PC-3 (cell line): Measurements from ENCODE around the gene VWA1. TPM values are rescaled to one million over a fixed set of nuclear protein-coding genes. Genes with fewer than 3 reads are reported as not detected.

Experiments used
- ATAC-seq: fragments of 200-7000 bp; cut with Tn5 transposase; 2 replicates; pipeline ENCODE4 v1.9.1; 2020; ENCODE audit warnings: mild to moderate bottlenecking, moderate library complexity
- BruUV-seq: library from RNA; stranded (reverse); fragments of 400-500 nt; replicated peaks from 2 replicates; lab custom pipeline; 2021; lab: Mats Ljungman, UMichigan
- CTCF ChIA-PET: fragments of 300-600 bp; sonication (Branson Sonifier 250); formaldehyde crosslinking; loops from one replicate; lab custom pipeline; 2022; ENCODE audit warnings: antibody characterized with exemption; lab: Charles Lee
- POLR2A ChIA-PET: fragments of 300-600 bp; sonication (Branson Sonifier 250); formaldehyde crosslinking; loops from one replicate; lab custom pipeline; 2022; ENCODE audit warnings: antibody characterized with exemption; ENCODE audit not compliant: unreplicated experiment; lab: Charles Lee
- DNase-seq: peaks from one replicate; pipeline ENCODE4 v3.0.0-alpha.2; 2015
- H2AFZ ChIP-seq: fragments of 300-600 bp; sonication (generic); 2 replicates; pipeline ENCODE4 v1.6.0; 2016; ENCODE audit warnings: antibody characterized with exemption, low read length
- H3F3A ChIP-seq: fragments of 300-600 bp; sonication (generic); one replicate; pipeline ENCODE4 v1.6.0; 2017; ENCODE audit warnings: antibody characterized with exemption, low read length, control low read depth, mild to moderate bottlenecking; ENCODE audit not compliant: unreplicated experiment
- H3K27ac ChIP-seq: fragments of 300-600 bp; sonication (generic); 2 replicates; pipeline ENCODE4 v1.5.1; 2016; ENCODE audit warnings: mild to moderate bottlenecking, low read length
- H3K27me3 ChIP-seq: fragments of 300-600 bp; sonication (generic); 2 replicates; pipeline ENCODE4 v1.6.1; 2016; ENCODE audit warnings: low read length, mixed read lengths
- H3K36me3 ChIP-seq: fragments of 300-600 bp; sonication (generic); 2 replicates; pipeline ENCODE4 v1.6.1; 2016; ENCODE audit warnings: low read depth, mixed run types, low read length, mixed read lengths
- H3K4me1 ChIP-seq: fragments of 300-600 bp; sonication (generic); 2 replicates; pipeline ENCODE4 v1.5.1; 2016; ENCODE audit warnings: low read length; ENCODE audit not compliant: insufficient read depth
- H3K4me2 ChIP-seq: fragments of 300-600 bp; sonication (generic); 2 replicates; pipeline ENCODE4 v1.6.0; 2016; ENCODE audit warnings: low read length
- H3K4me3 ChIP-seq: fragments of 300-600 bp; sonication (generic); 2 replicates; pipeline ENCODE4 v1.5.1; 2016; ENCODE audit warnings: mild to moderate bottlenecking, low read length, mixed read lengths
- H3K79me2 ChIP-seq: fragments of 300-600 bp; sonication (generic); 2 replicates; pipeline ENCODE4 v1.6.1; 2017; ENCODE audit warnings: low read length, mixed read lengths
- H3K9ac ChIP-seq: fragments of 300-600 bp; sonication (generic); 2 replicates; pipeline ENCODE4 v1.6.0; 2016; ENCODE audit warnings: mild to moderate bottlenecking, low read length
- H3K9me2 ChIP-seq: fragments of 300-600 bp; sonication (generic); replicated peaks from 2 replicates; pipeline ENCODE4 v1.6.1; 2016; ENCODE audit warnings: mixed run types, low read length, mixed read lengths
- H3K9me3 ChIP-seq: fragments of 300-600 bp; sonication (generic); 2 replicates; pipeline ENCODE4 v1.6.1; 2016; ENCODE audit warnings: low read length, mixed read lengths
- H4K20me1 ChIP-seq: fragments of 300-600 bp; sonication (generic); 2 replicates; pipeline ENCODE4 v1.6.1; 2016; ENCODE audit warnings: low read length, mixed read lengths
- EZH2 ChIP-seq: fragments of 300-600 bp; sonication (generic); IDR thresholded peaks from one replicate; pipeline ENCODE4 v1.6.1; 2017; ENCODE audit warnings: antibody characterized with exemption, mild to moderate bottlenecking, low read length; ENCODE audit not compliant: unreplicated experiment
- EZH2phosphoT487 ChIP-seq: fragments of 300-600 bp; sonication (generic); IDR thresholded peaks from 2 replicates; pipeline ENCODE4 v1.6.1; 2018; ENCODE audit warnings: mild to moderate bottlenecking, antibody characterized with exemption, low read length, borderline replicate concordance
- intact Hi-C: fragments of 100-400 bp; cut with micrococcal nuclease; formaldehyde crosslinking; loops from 2 replicates; pipeline ENCODE4 v1.9.0; 2023
- total RNA-seq: library from RNA; depleted of rRNA; stranded (reverse); fragments of >200 nt; gene quantifications from 2 replicates; pipeline ENCODE4 v1.2.3, GENCODE V29; 2014; rRNA removed
- TF ChIP-seq, protein P1 (sequence below): fragments of 300-600 bp; sonication (generic); conservative IDR thresholded peaks from 2 replicates; pipeline ENCODE4 v1.5.1; 2017; ENCODE audit warnings: antibody characterized with exemption, low read depth, mild to moderate bottlenecking, low read length

Gene VWA1
- total RNA-seq, 1 experiment from 2014 or later: 59.1 TPM

DNA sequence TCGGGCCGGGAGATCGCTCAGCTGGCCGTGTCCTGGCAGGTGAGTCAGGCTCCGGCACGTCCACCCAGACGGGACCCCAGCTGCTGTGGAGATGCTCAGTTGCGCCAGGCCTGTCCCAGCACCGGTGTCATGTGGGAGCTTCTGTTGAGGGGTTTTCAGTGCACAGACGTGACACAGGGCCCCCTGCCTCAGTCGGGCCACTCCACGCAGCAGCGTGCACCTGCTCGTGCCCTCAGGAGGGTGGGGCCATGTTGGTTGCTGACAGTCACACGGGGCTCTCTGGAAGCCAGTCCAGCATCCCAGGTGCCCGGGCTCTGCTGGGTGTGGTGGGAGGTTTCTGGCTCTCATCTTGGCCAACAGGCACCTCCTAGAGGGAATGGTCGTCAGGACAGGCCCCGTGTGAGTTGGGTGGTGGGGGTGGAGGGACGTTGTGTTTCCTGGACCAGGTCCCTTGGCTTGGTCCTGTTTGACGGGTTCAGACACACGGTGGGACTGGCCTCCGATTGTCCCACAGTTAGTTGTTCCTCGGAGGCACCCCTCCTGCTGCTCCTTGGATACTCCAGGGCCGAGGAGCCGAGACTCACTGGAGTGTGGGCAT lies 55.2 kb downstream of the VWA1 start:
- Histone ChIP-seq H3K36me3 (peaks cover 79% of the 10 kb centered on the region), H3K4me2 (no peak overlapping the region), H3K9ac (no peak overlapping the region), H2AFZ (no peak overlapping the region), H3K27me3 (no peaks in the 10 kb centered on the region), H4K20me1 (no peaks in the 10 kb centered on the region), H3K9me2 (no peaks in the 10 kb centered on the region), H3K4me3 (no peak overlapping the region), H3K79me2 (no peaks in the 10 kb centered on the region; the same call in 1 of the 2 replicates), H3K9me3 (no peaks in the 10 kb centered on the region), H3K4me1 (no peaks in the 10 kb centered on the region), H3F3A (no peaks in the 10 kb centered on the region), H3K27ac (no peak overlapping the region)
- POLR2A ChIA-PET: no interaction called here
- TF ChIP-seq EZH2phosphoT487 (no peak), EZH2 (no peak)
- TF ChIP-seq, protein P1, sequence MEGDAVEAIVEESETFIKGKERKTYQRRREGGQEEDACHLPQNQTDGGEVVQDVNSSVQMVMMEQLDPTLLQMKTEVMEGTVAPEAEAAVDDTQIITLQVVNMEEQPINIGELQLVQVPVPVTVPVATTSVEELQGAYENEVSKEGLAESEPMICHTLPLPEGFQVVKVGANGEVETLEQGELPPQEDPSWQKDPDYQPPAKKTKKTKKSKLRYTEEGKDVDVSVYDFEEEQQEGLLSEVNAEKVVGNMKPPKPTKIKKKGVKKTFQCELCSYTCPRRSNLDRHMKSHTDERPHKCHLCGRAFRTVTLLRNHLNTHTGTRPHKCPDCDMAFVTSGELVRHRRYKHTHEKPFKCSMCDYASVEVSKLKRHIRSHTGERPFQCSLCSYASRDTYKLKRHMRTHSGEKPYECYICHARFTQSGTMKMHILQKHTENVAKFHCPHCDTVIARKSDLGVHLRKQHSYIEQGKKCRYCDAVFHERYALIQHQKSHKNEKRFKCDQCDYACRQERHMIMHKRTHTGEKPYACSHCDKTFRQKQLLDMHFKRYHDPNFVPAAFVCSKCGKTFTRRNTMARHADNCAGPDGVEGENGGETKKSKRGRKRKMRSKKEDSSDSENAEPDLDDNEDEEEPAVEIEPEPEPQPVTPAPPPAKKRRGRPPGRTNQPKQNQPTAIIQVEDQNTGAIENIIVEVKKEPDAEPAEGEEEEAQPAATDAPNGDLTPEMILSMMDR: no peak
- no peak for ATAC-seq
- CTCF ChIA-PET: no interaction called here
- no TSS peak for BruUV-seq
- no peak for DNase-seq
- intact Hi-C loops: no loop called here

GRCh38 chr1:1491601-1492000 lies 56.1 kb downstream of the VWA1 start:
- CTCF ChIA-PET: no interaction called here
- POLR2A ChIA-PET: no interaction called here
- H3K4me1 ChIP-seq: no peaks in the 10 kb centered on the region
- H3F3A ChIP-seq: no peaks in the 10 kb centered on the region
- H3K36me3 ChIP-seq: peaks cover 82% of the 10 kb centered on the region
- H2AFZ ChIP-seq: no peak overlapping the region
- H3K4me2 ChIP-seq: no peak overlapping the region
- TF ChIP-seq EZH2phosphoT487: no peak
- intact Hi-C loops: no loop called here
- H3K9me2 ChIP-seq: no peaks in the 10 kb centered on the region
- no peaks in the 10 kb centered on the region for H3K27me3 ChIP-seq
- no peak overlapping the region for H3K27ac ChIP-seq
- no TSS peak for BruUV-seq
- no peaks in the 10 kb centered on the region for H3K9me3 ChIP-seq
- no peak overlapping the region for H3K4me3 ChIP-seq
- H3K79me2 ChIP-seq: no peaks in the 10 kb centered on the region; the same call in 1 of the 2 replicates
- no peaks in the 10 kb centered on the region for H4K20me1 ChIP-seq
- no peak for DNase-seq
- ATAC-seq: no peak
- no peak overlapping the region for H3K9ac ChIP-seq

Other genes with a start within 250 kb of the VWA1 start
- 87.2 and 120 TPM in 2 replicates for gene TNFRSF18, start 229.1 kb upstream of the VWA1 start, total RNA-seq
- gene TNFRSF4, start 221.5 kb upstream of the VWA1 start, total RNA-seq: 0.11 and 0.17 TPM in 2 replicates
- 254 and 317 TPM in 2 replicates for gene SDF4, start 203.7 kb upstream of the VWA1 start, total RNA-seq
- gene B3GALT6, start 203.5 kb upstream of the VWA1 start, total RNA-seq: 74.0 and 92.2 TPM in 2 replicates
- 2.8 and 3.9 TPM in 2 replicates for gene C1QTNF12, start 189.0 kb upstream of the VWA1 start, total RNA-seq
- 182 and 200 TPM in 2 replicates for gene UBE2J2, start 161.8 kb upstream of the VWA1 start, total RNA-seq
- 4.2 and 5.3 TPM in 2 replicates for gene SCNN1D, start 155.3 kb upstream of the VWA1 start, total RNA-seq
- 116 and 178 TPM in 2 replicates for gene ACAP3, start 127.8 kb upstream of the VWA1 start, total RNA-seq
- gene PUSL1, start 127.1 kb upstream of the VWA1 start, total RNA-seq: 132 and 142 TPM in 2 replicates
- 254 and 324 TPM in 2 replicates for gene INTS11, start 111.0 kb upstream of the VWA1 start, total RNA-seq
- gene CPTP, start 110.9 kb upstream of the VWA1 start, total RNA-seq: 141 and 168 TPM in 2 replicates
- 1.9 and 4.3 TPM in 2 replicates for gene TAS1R3, start 104.4 kb upstream of the VWA1 start, total RNA-seq
- 626 and 813 TPM in 2 replicates for gene DVL1, start 86.3 kb upstream of the VWA1 start, total RNA-seq
- 25.3 and 29.0 TPM in 2 replicates for gene MXRA8, start 77.1 kb upstream of the VWA1 start, total RNA-seq
- gene AURKAIP1, start 60.5 kb upstream of the VWA1 start, total RNA-seq: 823 and 1,067 TPM in 2 replicates
- 356 and 385 TPM in 2 replicates for gene CCNL2, start 36.4 kb upstream of the VWA1 start, total RNA-seq
- 439 and 506 TPM in 2 replicates for gene MRPL20, start 28.4 kb upstream of the VWA1 start, total RNA-seq
- 0.18 and 1.1 TPM in 2 replicates for gene ANKRD65, start 14.4 kb upstream of the VWA1 start, total RNA-seq
- gene ATAD3C, start 14.0 kb downstream of the VWA1 start, total RNA-seq: 0.29 and 1.4 TPM in 2 replicates
- 140 and 190 TPM in 2 replicates for gene ATAD3B, start 36.1 kb downstream of the VWA1 start, total RNA-seq
- 186 and 243 TPM in 2 replicates for gene ATAD3A, start 76.5 kb downstream of the VWA1 start, total RNA-seq
- 0.87 and 2.0 TPM in 2 replicates for gene TMEM240, start 104.9 kb downstream of the VWA1 start, total RNA-seq
- gene SSU72, start 139.2 kb downstream of the VWA1 start, total RNA-seq: 283 and 310 TPM in 2 replicates
- 7.9 and 8.8 TPM in 2 replicates for gene FNDC10, start 164.4 kb downstream of the VWA1 start, total RNA-seq
- gene MIB2, start 179.8 kb downstream of the VWA1 start, total RNA-seq: 164 and 218 TPM in 2 replicates
- 25.9 and 28.4 TPM in 2 replicates for gene MMP23B, start 196.5 kb downstream of the VWA1 start, total RNA-seq
- 38.6 and 50.4 TPM in 2 replicates for gene CDK11B, start 223.3 kb downstream of the VWA1 start, total RNA-seq